Measurements from ENCODE around the gene IGFLR1.

DNA sequence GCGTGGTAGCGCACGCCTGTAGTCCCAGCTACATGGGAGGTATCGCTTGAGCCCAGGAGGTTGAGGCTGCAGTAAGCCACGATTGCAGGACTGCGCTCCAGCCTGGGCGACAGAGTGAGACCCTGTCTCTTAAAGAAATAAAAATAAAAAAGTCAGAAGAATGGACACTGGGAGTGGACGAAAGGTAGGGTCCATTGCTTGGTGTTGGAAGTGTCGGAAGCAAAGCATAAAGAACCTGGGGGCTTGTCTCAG is 32.7 kb upstream of the IGFLR1 start:
- TF ChIP-seq, protein P1, sequence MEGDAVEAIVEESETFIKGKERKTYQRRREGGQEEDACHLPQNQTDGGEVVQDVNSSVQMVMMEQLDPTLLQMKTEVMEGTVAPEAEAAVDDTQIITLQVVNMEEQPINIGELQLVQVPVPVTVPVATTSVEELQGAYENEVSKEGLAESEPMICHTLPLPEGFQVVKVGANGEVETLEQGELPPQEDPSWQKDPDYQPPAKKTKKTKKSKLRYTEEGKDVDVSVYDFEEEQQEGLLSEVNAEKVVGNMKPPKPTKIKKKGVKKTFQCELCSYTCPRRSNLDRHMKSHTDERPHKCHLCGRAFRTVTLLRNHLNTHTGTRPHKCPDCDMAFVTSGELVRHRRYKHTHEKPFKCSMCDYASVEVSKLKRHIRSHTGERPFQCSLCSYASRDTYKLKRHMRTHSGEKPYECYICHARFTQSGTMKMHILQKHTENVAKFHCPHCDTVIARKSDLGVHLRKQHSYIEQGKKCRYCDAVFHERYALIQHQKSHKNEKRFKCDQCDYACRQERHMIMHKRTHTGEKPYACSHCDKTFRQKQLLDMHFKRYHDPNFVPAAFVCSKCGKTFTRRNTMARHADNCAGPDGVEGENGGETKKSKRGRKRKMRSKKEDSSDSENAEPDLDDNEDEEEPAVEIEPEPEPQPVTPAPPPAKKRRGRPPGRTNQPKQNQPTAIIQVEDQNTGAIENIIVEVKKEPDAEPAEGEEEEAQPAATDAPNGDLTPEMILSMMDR (IDR thresholded peaks at IDR 0.05), result no peak
- TF ChIP-seq POLR2A (IDR thresholded peaks at IDR 0.05), result no peak

All from thyroid gland (tissue), 4 donors.